Measurements from ENCODE around the gene TMEM205.

- TF ChIP-seq CTCF (IDR thresholded peaks at IDR 0.05; ENCODE audit: low read depth, low read length) (no peak), MYC (IDR thresholded peaks at IDR 0.05; ENCODE audit: low read depth, low read length) (no peak), MAX (IDR thresholded peaks at IDR 0.05; ENCODE audit: low read depth, low read length) (no peak), POLR2A (IDR thresholded peaks at IDR 0.05; ENCODE audit: extremely low read depth, insufficient read length) (no peak)
Observed at GRCh38 chr19:11324748-11325389, 21.2 kb downstream of the TMEM205 start.
